AML-193 (cell line): ENCODE results near the gene ATP6V1B1.

Source experiments
- DNase-seq, 2 experiments: peaks; one replicate each; lab custom pipeline; 2025; lab: John Stamatoyannopoulos, UW

Gene ATP6V1B1

DNA sequence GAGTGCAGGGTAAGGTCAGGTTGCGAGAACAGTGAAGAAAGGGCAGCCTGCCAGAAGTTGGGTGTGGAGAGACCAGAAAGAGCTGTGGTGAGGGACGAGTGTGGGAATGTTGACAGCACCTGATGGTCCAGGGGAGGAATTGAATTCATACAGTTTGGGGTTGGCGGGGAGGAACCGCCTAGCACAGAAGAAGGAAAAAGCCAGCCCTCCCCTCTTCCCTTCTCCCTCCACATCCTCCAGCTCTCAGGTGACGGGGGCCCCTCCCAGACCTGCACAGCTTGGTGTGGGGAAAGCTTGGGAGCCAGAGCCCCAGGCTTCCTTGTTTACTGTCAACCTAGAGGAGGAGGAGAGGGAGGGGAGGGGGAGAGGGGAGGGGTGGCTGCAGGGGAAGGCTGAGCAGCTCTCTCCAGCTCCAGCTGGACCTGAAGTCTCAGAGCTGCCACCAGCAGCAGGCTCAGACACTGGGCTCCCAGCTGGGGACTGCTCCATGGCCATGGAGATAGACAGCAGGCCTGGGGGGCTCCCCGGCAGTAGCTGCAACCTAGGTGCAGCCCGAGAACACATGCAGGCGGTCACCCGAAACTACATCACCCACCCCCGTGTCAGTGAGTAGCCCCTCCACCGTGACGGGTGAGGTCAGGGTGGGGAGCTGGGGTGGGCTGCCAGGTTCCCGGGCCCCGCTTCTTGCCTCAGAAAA is at the start of gene ATP6V1B1:
Gene ATP6V1B1 (plus strand): TSS at position 433 of the 697 bp plus-strand sequence. CDS start 55 bp downstream, at position 488.
- DNase-seq: no peak

DNA sequence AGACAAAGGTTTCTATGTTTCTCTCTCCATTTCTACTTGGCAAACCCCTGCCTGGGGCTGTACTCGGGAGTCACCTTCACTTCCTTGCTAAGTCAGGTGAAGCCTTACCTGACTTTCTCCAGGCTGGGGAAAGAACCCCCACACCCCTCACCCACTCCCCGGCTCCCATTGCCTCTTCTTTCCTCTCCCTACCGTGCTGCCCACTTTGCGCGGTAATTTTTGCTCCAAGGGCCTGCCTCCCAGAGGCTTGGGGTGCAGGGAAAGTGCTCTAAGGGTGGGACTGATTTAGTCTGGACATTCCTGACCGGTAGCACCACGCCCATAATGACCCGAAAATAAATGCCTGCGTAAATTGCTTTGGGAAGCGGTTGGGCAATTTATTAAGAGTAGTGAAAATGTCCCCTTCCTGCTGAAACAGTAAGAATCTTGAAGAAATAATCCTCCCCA is 49.1 kb upstream of the ATP6V1B1 start:
- no peak for DNase-seq

DNA sequence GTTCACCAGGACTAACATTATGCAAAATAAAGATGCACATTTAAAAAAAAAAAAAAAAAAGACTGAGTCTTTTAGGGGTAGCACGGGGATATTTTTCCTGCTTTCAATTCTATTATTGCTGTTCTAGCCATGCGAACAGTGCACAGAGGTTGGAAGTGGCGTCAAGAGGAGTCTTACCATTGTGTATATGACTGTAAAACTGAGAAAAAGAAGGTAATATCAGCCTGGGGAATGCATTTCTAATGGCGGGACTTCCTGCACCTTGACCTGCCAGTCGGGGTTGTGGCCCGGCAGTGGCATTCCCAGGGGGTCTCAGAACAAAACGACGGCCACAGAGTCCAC is 48.5 kb upstream of the ATP6V1B1 start:
- DNase-seq: no peak

DNA sequence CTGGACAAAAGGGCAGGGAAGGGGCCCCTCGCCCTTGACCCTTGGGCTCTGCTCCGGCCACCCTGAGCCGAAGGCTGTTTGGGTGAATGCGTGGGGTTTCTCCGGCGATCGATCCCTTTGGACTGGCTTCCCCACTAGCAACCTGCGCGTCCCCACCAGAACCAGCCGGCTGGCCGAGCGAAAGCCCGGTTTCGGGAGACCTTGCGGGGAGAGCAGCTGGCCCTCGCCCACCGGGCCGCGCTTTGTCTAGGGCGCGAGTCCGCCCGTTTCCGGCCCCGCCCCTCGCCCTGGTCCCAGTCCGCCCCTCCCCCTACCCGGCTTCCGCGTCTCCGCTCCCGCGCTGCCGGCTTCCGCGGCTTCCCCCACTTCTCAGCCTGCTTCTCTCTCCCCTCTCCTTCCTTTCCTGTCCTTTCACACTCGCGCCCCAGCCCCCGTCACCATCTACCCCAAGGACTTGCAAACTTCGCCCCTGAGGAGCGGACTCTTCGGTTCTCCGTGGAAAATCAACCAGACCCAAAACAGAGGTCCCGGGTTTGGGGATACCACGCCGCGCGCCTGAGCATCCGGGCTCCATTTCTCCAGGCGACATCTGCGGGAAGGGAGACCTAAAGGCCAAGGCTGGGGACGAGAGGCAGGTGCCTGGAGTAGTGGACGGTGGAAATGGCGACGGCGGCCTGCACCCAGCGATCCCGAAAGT is 48.0 kb upstream of the ATP6V1B1 start:
- no peak for DNase-seq

DNA sequence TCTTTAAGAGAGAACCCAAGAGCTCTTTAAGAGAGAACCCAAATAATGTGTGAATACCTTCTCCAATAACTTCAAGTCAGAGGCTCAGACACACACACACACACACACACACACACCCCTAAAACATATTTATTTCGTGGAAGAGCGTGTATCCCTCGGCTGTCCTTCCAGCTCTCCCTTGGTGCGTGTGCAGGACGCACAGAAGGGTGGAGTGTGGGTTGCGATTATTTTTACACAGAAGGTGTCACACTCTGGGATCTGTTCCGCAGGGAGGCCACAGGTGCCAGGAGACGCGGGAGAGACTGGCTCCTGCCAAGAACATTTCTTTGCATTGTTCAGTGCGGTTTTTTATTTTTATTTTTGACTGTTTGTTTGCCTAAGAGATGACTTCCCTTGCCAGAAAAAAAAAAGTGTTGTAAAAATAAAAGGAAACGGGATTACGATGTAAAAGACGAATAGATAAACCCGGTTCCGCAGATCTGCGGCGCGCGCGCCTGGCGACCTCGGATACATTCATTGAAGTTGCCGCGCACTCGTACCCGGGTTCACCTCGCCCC is 47.3 kb upstream of the ATP6V1B1 start:
- DNase-seq: no peak

DNA sequence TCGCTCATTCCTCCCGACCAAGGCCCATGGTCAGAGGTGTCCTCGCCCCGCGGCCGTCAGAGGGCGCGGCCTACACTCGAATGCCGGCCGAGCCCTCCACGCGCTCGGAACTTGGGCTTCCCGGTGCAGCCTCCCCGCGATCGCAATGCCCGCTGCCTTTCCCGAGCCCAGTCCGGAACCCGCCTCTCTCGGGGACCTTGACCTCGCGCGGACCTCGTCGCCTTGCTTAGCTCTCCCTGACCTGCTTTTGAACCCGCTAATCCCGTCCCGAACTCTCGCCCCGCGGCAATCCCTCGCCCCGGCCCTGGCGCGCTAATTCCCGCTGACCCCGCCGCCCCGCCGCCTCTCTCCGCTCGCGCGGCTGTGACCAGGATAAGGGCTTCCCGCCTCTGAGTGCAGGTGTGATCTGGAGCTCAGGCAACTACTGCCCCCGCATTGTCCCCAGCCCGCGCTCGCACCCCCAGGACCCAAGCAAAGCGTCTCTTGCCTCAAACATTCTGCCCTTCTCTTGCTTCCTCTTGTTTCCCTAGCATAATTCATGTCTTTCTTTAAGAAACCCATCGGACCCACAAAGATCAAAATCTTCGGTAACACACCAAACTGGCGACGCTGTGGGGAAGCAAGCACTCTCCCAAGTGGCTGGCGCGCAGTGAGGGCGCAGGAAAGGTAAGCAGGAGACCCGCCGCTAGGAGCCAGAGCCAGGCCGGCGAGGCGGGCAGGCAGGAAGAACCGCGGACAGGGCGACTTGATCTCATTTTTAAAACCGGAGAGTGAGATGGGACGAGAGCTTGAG is 46.6 kb upstream of the ATP6V1B1 start:
- no peak for DNase-seq

DNA sequence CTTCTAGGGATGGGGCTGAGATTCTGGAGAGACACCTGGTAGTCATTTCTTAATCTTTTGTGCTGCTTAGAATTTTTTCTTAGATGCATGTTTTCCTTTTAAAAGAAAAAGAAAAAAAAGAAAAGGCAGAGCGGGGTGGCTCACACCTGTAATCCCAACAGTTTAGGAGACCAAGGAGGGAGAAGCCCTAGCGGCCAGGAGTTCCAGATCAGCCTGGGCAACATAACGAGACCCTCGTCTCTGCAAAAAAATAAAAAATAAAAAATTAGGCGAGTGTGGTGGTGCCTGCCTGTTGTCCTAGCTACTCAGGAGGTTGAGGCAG is 46.0 kb upstream of the ATP6V1B1 start:
- no peak for DNase-seq

DNA sequence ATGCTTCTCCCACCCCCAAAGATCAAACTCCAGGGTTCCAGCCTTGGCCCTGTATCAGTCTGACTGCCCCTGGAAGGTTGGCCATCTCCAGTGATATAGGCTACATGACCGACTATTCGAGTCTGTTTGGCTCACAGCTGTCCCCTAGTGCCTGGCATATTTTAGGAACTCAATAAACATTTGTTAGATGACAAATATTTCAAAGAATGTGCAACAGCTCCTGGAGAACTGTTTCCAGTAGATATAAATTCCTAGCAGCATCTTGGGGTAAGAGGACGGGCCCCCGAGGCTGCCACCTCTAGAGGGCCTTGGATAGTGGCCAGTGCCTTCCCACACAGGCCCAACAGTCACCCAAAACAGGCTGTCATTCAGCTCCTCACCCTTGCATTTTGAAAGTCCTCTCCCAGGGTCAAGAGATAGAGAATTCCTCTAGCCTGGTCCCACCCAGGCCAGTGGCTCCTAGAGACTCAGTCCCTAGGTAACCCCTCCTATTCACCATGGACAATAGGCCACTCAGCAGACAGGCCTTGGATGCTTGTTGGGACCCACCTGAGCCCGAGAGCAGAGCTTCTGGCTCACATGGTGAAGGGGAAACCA is 45.1 kb upstream of the ATP6V1B1 start:
- DNase-seq: no peak

DNA sequence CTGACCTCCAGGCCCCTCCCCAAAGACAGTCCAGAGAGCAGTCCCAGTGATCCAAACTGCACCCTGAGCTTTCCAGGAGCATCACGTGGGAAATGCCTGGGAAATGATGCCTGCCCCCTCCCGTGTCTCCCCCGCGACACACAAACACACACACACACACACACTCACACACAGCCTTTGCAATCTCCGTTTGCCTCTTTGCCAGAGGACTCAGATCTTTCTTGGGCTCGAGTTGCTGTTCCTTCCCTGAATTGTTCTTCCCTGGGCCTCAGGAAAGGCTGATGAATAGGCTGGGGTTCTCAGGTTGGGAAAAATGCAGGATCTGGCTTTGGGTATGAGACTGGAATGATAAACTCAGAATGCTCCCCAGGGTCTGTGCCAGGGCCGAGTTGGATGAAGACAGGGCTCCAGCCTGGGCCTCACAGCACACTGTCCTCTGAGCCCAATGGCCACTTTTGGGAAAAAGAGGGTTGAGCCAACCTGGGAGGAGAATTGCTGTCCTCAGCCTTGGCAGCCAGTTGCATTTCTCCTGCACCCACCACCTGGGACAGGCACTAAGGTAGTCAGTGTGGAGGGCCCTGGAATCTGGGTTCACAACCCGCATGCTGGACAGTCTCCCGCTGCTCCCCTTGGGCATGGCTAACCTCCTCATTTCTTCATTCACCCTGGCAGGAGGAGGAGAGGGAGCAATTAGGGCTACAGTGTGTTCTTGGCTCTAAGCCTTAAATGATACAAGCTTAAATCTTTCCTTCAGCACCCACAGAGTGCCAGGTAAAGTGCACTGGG is 43.9 kb upstream of the ATP6V1B1 start:
- no peak for DNase-seq

DNA sequence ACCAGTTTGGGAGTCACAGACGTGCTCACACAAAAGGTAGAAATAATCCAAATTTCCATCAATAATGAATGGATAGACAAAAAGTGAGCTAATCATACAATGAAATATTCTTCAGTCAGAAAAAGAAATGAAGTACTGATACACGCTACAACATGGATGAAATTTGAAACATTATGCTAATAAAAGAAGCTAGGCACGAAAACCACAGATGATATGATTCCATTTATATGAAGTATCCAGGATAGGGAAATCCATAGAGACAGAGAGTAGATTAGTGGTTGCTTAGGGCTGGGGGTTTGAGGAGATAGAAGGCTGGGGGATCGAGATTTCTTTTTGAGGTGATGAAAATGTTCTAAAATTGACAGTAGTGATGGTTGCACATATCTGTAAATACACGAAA is 43.0 kb upstream of the ATP6V1B1 start:
- no peak for DNase-seq

DNA sequence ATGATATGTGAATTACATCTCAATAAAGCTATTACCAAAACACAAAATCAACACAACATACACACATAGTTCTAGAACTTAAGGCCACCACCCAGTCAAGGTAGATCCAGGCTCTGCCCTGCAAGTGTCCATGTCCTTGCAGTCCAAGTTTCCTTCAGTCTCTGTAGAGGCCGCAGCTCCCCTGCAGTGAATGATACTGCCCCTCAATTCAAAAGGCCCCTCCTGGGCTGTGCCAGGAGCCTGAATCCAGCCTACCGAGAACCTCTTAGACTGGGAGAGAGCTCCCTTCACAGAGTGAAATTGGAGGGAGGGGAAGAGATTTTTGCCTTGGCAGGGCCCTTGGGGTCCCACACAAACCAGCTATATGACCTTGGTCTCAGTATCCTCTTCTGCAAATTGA is 42.5 kb upstream of the ATP6V1B1 start:
- DNase-seq: no peak

DNA sequence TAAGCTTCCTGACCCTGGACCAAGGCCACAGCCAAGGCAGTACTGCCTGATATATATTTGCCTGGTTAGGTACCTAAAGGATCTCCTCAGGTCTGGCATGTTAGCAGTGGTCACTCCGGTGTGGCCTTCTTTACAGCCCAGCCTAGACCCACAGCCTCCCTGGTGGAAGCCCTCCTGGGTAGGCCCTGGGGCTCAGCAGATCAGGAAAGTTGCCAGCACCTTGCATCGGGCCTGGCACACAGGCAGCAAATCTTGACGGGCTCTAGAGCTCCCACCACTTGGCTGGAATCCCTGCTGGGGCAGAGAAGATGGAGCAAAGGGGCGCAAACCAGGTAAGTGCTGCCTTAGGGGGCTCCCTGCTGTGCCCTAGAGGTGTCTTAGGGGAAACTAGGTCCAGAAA is 40.9 kb upstream of the ATP6V1B1 start:
- DNase-seq: no peak

DNA sequence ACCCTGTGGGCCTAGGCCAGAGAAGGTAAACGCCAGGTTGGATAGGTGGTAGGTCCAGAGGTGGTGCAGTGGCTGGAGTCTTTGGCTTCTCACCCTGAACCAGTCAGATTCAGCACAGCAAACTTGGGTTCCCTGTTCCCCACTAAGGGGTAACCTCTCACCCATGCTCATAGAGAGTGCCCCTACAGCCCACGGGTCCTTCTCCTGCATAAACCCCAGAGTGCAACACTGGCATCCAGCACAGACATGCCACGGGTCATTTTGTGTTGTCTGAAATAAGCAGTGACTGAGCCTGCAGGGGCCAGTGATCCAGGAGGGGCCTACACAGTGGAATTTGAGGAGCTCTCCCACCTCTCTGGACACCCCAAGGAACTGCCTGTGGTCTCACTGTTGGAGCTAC is 40.5 kb upstream of the ATP6V1B1 start:
- no peak for DNase-seq

DNA sequence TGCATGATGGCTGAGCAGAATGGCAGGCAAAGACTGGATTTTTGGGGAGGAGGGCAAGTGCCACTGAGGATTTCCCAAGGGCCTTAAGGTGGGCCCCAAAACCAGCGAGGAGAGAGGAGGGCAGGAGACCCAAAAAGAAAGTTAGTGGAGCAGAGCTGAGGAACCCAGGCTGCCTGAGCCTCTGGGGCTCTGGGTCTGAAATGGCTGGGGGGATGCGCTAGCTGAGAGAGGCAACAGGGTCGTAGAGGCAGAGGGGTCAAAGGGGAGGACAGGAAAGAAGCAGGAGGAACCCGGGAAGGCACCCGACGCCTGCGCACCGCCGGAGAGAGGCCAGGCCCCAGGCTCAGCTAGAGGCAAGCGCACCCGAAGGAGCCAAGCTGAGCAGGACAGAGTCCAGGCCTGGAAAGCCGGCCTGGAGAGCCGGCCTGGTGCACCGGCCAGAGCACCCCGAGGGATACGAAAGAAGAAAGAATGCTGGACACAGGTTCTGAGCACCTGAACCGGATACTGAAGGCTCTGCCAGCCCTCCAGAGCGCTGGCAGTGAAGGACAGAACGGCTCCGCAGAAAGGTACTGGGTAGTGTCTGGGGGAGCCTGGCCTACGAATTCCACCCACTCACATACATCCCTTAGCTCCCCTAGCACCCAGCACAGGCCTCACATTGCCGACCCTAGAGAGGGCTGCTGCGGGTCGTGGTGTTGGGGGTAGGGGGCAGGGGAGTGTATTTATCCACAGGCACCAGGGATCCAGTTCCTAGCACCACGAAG is 39.5 kb upstream of the ATP6V1B1 start:
- no peak for DNase-seq

DNA sequence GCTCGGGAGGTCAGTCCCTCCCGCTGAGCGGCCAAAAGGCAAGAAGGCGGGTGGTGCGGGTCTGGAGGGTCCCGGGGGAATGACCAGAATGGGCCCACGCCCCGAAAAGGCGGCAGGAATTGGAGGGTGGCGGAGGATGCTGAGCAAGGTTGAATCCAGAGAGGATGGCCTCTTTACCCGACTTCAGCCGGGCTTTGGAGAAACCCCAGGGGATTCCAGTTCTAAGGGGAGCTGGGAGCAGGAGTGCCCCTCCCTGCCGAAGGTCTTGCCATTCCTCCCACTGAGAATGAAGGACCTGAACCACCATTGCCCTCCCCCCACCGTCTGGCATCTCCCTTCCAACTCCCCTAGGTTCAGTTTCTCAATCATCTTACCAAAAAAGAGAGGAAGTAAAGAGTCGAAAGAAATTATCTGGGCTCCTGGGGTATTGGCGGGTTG is 38.9 kb upstream of the ATP6V1B1 start:
- no peak for DNase-seq

DNA sequence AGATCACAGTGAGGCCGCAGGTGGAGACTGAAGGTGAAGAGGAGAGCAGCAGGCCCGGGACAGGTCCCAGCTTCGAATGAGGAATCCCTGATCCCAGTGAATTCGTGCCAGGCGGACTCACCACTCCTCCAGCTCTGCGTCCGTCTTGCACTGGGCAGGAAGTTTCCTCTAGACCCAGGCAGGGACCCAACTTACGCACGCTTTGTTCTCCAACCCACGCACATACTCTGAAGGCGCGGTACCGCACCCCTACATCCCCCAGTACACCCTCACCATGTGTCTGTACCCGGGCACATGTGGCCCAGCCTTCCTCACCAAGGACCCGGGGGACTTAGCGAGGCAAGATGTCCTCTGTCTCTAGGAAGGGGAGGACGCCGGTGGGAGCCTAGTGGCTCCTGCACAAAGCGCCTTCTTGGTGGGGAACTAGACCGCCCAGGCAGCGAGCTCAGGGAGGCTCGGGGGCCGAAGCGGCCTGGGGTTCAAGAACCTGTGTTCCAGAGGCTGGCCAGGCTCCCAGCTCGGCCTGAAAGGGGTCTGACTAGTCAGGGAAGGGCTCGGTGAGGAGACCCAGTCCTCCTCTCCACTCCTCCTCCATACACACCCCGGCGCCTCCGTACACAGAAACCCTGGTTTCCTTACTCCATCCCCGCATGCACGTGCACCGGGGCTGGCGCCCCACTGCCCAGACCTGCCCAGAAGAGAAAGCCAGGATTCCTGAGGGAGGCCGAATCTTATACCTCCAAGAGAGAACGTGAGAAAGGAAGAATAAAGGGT is 38.3 kb upstream of the ATP6V1B1 start:
- DNase-seq: no peak

DNA sequence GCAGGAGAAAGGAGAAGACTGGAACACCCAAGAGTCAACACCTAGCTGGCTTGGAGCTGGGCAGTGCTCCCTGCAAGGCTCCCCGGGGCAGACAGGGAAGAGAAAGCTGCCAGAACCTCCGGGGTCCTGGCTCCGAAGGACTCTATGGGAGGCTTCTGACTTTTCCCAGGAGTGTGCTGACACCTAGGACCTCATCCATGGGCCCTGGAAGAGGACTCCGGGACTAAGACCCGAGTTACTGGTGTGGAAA is 37.8 kb upstream of the ATP6V1B1 start:
- no peak for DNase-seq

DNA sequence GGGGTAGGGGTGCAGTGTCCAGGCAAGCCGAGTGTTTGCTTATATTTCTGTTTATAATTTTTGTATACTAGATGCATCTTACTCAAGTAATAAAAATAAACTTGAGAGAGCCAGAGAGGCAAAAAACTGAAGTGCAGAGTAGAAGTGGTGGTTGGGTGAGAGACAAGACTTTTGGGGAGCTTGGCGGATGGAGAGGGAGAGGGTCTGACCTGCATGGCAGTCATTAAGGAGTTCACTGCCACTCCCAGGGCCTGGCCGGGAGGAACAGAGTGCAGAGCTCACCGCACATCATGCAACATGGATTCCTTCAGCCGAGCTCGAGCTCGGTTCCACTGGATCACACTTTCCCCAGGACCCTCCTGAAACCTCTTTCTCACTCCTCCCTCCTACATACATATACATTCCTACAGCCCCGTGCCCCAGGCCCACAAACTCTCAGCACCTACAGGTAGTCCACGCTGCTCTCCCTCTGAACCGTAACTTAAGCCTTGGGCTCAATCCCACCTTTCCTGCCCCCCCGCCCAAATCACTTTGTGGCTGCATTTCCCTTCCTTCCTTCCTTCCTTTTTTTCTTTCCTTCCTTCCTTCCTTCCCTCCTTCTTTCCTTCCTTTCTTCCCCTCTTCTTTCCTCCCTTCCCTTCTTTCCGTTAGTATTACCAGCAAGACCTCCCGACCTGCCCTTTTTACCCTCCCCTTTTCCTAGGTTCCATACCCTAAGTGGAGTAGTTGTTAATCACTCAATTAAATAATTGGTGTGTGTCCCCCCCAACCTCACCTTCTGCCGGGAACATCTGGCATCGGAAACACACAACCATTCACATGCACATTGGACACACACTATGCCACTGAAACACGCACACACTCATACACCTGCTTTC is 37.1 kb upstream of the ATP6V1B1 start:
- DNase-seq: no peak
